ENCODE measurements around the gene FANCI. TPM values are rescaled to one million over a fixed set of nuclear protein-coding genes. Genes with fewer than 3 reads are reported as not detected.

Gene FANCI
- total and polyA plus RNA-seq, 8 donors: 5.7 to 43.8 (median 9.1) TPM

GRCh38 chr15:89278307-89278706, 34.5 kb downstream of the FANCI start:
- 78 to 90% (median 80%) methylated on average over 1 of the region's 1 CpG for WGBS, 5 donors
- TF ChIP-seq EP300 (IDR thresholded peaks at IDR 0.05) (no peak), POLR2A (IDR thresholded peaks at IDR 0.05) (no peak), POLR2AphosphoS5 (IDR thresholded peaks at IDR 0.05) (no peak), CTCF (IDR thresholded peaks at IDR 0.05) (no peak)
- no peak for DNase-seq
- Histone ChIP-seq H3K27ac (no peak overlapping the region), H3K36me3 (peaks cover 0 to 50% (median 0%) of the 10 kb centered on the region in 4 donors), H3K27me3 (no peaks in the 10 kb centered on the region), H3K4me1 (no peaks in the 10 kb centered on the region), H3K9me3 (no peaks in the 10 kb centered on the region), H3K4me3 (no peak overlapping the region)
- intact Hi-C loops (cut with DNase I; ENCODE audit: low total_unique reads): no loop called here

GRCh38 chr15:89282631-89283030, 38.9 kb downstream of the FANCI start:
- WGBS, 5 donors: 95 to 98% (median 96%) methylated on average over 4 of the region's 4 CpGs
- Histone ChIP-seq H3K27me3 (no peaks in the 10 kb centered on the region), H3K36me3 (peaks cover 0 to 61% (median 10%) of the 10 kb centered on the region in 4 donors), H3K4me3 (no peak overlapping the region), H3K27ac (no peak overlapping the region), H3K9me3 (peaks cover 0 to 8% (median 0%) of the 10 kb centered on the region in 4 donors), H3K4me1 (no peaks in the 10 kb centered on the region)
- no peak for DNase-seq
- intact Hi-C loops (cut with DNase I; ENCODE audit: low total_unique reads): no loop called here
- no peak for TF ChIP-seq POLR2AphosphoS5 (IDR thresholded peaks at IDR 0.05)
- TF ChIP-seq POLR2A (IDR thresholded peaks at IDR 0.05): no peak
- TF ChIP-seq CTCF (IDR thresholded peaks at IDR 0.05): no peak
- no peak for TF ChIP-seq EP300 (IDR thresholded peaks at IDR 0.05)

- no peak for DNase-seq
- Histone ChIP-seq H3K27me3 (no peaks in the 10 kb centered on the region), H3K4me1 (no peaks in the 10 kb centered on the region), H3K36me3 (peaks cover 0 to 60% (median 12%) of the 10 kb centered on the region in 4 donors), H3K27ac (no peak overlapping the region), H3K4me3 (no peak overlapping the region), H3K9me3 (peaks cover 0 to 8% (median 0%) of the 10 kb centered on the region in 4 donors)
- TF ChIP-seq EP300 (IDR thresholded peaks at IDR 0.05) (no peak), CTCF (IDR thresholded peaks at IDR 0.05) (no peak), POLR2A (IDR thresholded peaks at IDR 0.05) (no peak), POLR2AphosphoS5 (IDR thresholded peaks at IDR 0.05) (no peak)
- 83 to 97% (median 87%) methylated on average over 4 of the region's 4 CpGs for WGBS, 5 donors
- intact Hi-C loops (cut with DNase I; ENCODE audit: low total_unique reads): no loop called here
These were observed 39.4 kb downstream of the FANCI start for GRCh38 chr15:89283201-89283600.

GRCh38 chr15:89291934-89292438, 48.2 kb downstream of the FANCI start:
- H3K9me3 ChIP-seq: no peaks in the 10 kb centered on the region
- no peaks in the 10 kb centered on the region for H3K4me1 ChIP-seq
- no peak overlapping the region for H3K27ac ChIP-seq
- H3K36me3 ChIP-seq: peaks cover 0 to 44% (median 17%) of the 10 kb centered on the region in 4 donors
- DNase-seq: no peak
- intact Hi-C loops (cut with DNase I; ENCODE audit: low total_unique reads): no loop called here
- WGBS, 5 donors: 89 to 93% (median 91%) methylated on average over 2 of the region's 2 CpGs
- H3K27me3 ChIP-seq: no peaks in the 10 kb centered on the region
- H3K4me3 ChIP-seq: no peak overlapping the region
- TF ChIP-seq POLR2AphosphoS5 (IDR thresholded peaks at IDR 0.05): no peak
- TF ChIP-seq EP300 (IDR thresholded peaks at IDR 0.05): no peak
- TF ChIP-seq POLR2A (IDR thresholded peaks at IDR 0.05): no peak
- TF ChIP-seq CTCF (IDR thresholded peaks at IDR 0.05): no peak
